ENCODE measurements around the gene VTN.

The VTN gene

GRCh38 chr17:28395968-28396367 is 25.9 kb upstream of the VTN start:
- DNase-seq (ENCODE audit: low read depth in 1 of 2, low spot score in 1 of 2), result no peak

GRCh38 chr17:28395426-28395825 is 25.3 kb upstream of the VTN start:
- DNase-seq (ENCODE audit: low read depth in 1 of 2, low spot score in 1 of 2), result no peak

GRCh38 chr17:28394337-28395116 is 24.4 kb upstream of the VTN start:
- DNase-seq (ENCODE audit: low read depth in 1 of 2, low spot score in 1 of 2), result no peak

GRCh38 chr17:28392491-28392890 is 22.4 kb upstream of the VTN start:
- DNase-seq (ENCODE audit: low read depth in 1 of 2, low spot score in 1 of 2), result no peak

- DNase-seq (ENCODE audit: low read depth in 1 of 2, low spot score in 1 of 2), result no peak
Observed at GRCh38 chr17:28391401-28391800, 21.3 kb upstream of the VTN start.

GRCh38 chr17:28390984-28391383 is 20.9 kb upstream of the VTN start:
- no peak for DNase-seq (ENCODE audit: low read depth in 1 of 2, low spot score in 1 of 2)

GRCh38 chr17:28390563-28390962 is 20.5 kb upstream of the VTN start:
- no peak for DNase-seq (ENCODE audit: low read depth in 1 of 2, low spot score in 1 of 2)

GRCh38 chr17:28390141-28390540 is 20.0 kb upstream of the VTN start:
- no peak for DNase-seq (ENCODE audit: low read depth in 1 of 2, low spot score in 1 of 2)

GRCh38 chr17:28388106-28388505 is 18.0 kb upstream of the VTN start:
- no peak for DNase-seq (ENCODE audit: low read depth in 1 of 2, low spot score in 1 of 2)

GRCh38 chr17:28386391-28386790 is 16.3 kb upstream of the VTN start:
- DNase-seq (ENCODE audit: low read depth in 1 of 2, low spot score in 1 of 2), result no peak

GRCh38 chr17:28385406-28385805 is 15.3 kb upstream of the VTN start:
- DNase-seq (ENCODE audit: low read depth in 1 of 2, low spot score in 1 of 2), result no peak

- DNase-seq (ENCODE audit: low read depth in 1 of 2, low spot score in 1 of 2), result no peak
Observed at GRCh38 chr17:28385037-28385400, 14.9 kb upstream of the VTN start.

- DNase-seq (ENCODE audit: low read depth in 1 of 2, low spot score in 1 of 2), result peak in 1 of 2 donors; percentile 44
Observed at GRCh38 chr17:28384281-28385036, 14.4 kb upstream of the VTN start.

GRCh38 chr17:28381141-28381825 is 11.2 kb upstream of the VTN start:
- DNase-seq (ENCODE audit: low read depth in 1 of 2, low spot score in 1 of 2), result no peak

- DNase-seq (ENCODE audit: low read depth in 1 of 2, low spot score in 1 of 2), result no peak
Observed at GRCh38 chr17:28379814-28380801, 10.0 kb upstream of the VTN start.

GRCh38 chr17:28372945-28373274 is 2.8 kb upstream of the VTN start:
- DNase-seq (ENCODE audit: low read depth in 1 of 2, low spot score in 1 of 2), result no peak

- no peak for DNase-seq (ENCODE audit: low read depth in 1 of 2, low spot score in 1 of 2)
Observed at GRCh38 chr17:28372203-28372944, 2.3 kb upstream of the VTN start.

GRCh38 chr17:28371245-28372202 is 1.4 kb upstream of the VTN start, which contains the start of gene SARM1:
Gene SARM1 (plus strand): TSS chr17:28371694. CDS start chr17:28372033, 339 bp downstream.
- DNase-seq (ENCODE audit: low read depth in 1 of 2, low spot score in 1 of 2), result peak; percentile 58 to 73

- DNase-seq (ENCODE audit: low read depth in 1 of 2, low spot score in 1 of 2), result no peak
Observed at GRCh38 chr17:28370744-28371103, 617 bp upstream of the VTN start.
